ENCODE data around the gene HOXC4. TPM values are rescaled to one million over a fixed set of nuclear protein-coding genes. Genes with fewer than 3 reads are reported as not detected.

HOXC4 gene
- polyA plus RNA-seq, 1 donor from 2014 or later: not detected

DNA sequence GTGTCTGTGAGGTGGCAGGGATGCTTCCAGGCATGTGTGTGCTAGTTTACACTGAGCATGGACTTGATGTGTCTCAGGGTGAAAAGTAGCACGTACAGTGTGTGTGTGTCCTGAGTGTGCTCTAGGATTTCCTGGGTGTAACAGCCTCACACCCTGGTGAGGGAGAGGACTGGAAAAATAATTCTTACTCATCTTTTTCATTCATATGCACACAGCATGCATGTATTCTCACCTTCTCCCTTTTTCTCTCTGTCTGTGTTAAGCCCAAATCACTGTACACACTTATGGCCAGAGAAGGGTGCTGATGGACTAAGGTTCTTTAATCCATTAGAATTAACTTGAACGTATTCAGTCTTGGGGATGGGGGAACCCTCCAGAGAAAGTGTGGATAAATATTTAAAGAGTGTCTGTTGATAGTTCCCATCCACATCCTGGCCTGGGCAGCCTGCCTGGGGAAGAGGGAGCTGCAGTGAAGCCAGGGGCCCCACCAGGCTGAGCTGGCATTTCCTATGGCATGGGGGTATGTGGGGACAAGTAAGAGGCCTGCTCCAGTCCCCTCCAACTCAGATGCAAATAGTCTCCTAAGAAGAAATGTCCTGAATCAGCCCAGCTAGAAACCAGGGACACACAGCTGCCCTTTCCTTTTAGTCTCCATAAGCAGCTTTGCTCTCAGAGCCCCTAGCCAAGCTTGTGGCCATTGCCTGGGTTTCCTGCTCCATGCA is 45.9 kb upstream of the HOXC4 start:
- H3K9me2 ChIP-seq (ENCODE audit: insufficient read depth, low read length): no peaks in the 10 kb centered on the region
- no peaks in the 10 kb centered on the region for H3F3A ChIP-seq (ENCODE audit: insufficient read depth, low read length, poor library complexity, severe bottlenecking)
- H3K27me3 ChIP-seq (ENCODE audit: insufficient read depth, low read depth, low read length): peaks cover 99% of the 10 kb centered on the region
- H3K4me2 ChIP-seq (ENCODE audit: low read length): no peak overlapping the region
- no peak overlapping the region for H3K27ac ChIP-seq (ENCODE audit: low read length)
- H3K9ac ChIP-seq (ENCODE audit: low read length): no peak overlapping the region
- no peaks in the 10 kb centered on the region for H3K79me2 ChIP-seq (replicated peaks; ENCODE audit: insufficient read depth, low read length)
- H3K36me3 ChIP-seq (ENCODE audit: insufficient read depth, low read length): no peaks in the 10 kb centered on the region
- no peak overlapping the region for H2AFZ ChIP-seq (ENCODE audit: low read depth, low read length)
- H4K20me1 ChIP-seq (ENCODE audit: insufficient read depth): no peaks in the 10 kb centered on the region
- TF ChIP-seq, protein P1, sequence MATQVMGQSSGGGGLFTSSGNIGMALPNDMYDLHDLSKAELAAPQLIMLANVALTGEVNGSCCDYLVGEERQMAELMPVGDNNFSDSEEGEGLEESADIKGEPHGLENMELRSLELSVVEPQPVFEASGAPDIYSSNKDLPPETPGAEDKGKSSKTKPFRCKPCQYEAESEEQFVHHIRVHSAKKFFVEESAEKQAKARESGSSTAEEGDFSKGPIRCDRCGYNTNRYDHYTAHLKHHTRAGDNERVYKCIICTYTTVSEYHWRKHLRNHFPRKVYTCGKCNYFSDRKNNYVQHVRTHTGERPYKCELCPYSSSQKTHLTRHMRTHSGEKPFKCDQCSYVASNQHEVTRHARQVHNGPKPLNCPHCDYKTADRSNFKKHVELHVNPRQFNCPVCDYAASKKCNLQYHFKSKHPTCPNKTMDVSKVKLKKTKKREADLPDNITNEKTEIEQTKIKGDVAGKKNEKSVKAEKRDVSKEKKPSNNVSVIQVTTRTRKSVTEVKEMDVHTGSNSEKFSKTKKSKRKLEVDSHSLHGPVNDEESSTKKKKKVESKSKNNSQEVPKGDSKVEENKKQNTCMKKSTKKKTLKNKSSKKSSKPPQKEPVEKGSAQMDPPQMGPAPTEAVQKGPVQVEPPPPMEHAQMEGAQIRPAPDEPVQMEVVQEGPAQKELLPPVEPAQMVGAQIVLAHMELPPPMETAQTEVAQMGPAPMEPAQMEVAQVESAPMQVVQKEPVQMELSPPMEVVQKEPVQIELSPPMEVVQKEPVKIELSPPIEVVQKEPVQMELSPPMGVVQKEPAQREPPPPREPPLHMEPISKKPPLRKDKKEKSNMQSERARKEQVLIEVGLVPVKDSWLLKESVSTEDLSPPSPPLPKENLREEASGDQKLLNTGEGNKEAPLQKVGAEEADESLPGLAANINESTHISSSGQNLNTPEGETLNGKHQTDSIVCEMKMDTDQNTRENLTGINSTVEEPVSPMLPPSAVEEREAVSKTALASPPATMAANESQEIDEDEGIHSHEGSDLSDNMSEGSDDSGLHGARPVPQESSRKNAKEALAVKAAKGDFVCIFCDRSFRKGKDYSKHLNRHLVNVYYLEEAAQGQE (IDR thresholded peaks at IDR 0.05; ENCODE audit: borderline replicate concordance): no peak
- no peak for TF ChIP-seq EP300 (conservative IDR thresholded peaks at IDR 0.05; ENCODE audit: poor library complexity, severe bottlenecking)
- no peak for TF ChIP-seq TAF1 (IDR thresholded peaks at IDR 0.05; ENCODE audit: low read depth)
- TF ChIP-seq MXI1 (conservative IDR thresholded peaks at IDR 0.05; ENCODE audit: poor library complexity, severe bottlenecking): no peak
- TF ChIP-seq EZH2 (IDR thresholded peaks at IDR 0.05; ENCODE audit: borderline replicate concordance, insufficient read depth, low read length, poor library complexity, severe bottlenecking): no peak
- no peak for TF ChIP-seq POLR2AphosphoS5 (IDR thresholded peaks at IDR 0.05)
- no peaks in the 10 kb centered on the region for H3K9me3 ChIP-seq (ENCODE audit: low read length)
- H3K4me3 ChIP-seq (ENCODE audit: low read length): no peak overlapping the region

DNA sequence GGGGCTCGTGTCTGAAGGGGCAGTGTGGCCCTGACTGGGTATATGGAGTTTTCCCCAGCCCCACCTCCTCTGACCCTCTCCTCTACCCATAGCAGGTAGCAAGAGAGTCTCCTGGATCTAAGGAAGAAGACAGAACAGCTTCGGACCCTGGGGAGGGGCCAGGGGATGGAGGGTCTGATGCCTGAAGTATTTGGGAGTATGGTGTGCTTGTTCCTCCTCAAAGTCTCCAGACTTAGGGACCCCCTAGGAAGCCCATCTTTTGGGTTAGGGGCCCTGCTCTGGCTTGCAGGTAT is 45.4 kb upstream of the HOXC4 start:
- H3K27me3 ChIP-seq (ENCODE audit: insufficient read depth, low read depth, low read length): peaks cover 99% of the 10 kb centered on the region
- H3K9me3 ChIP-seq (ENCODE audit: low read length): no peaks in the 10 kb centered on the region
- H3F3A ChIP-seq (ENCODE audit: insufficient read depth, low read length, poor library complexity, severe bottlenecking): no peaks in the 10 kb centered on the region
- no peak overlapping the region for H3K27ac ChIP-seq (ENCODE audit: low read length)
- no peaks in the 10 kb centered on the region for H4K20me1 ChIP-seq (ENCODE audit: insufficient read depth)
- H3K9ac ChIP-seq (ENCODE audit: low read length): no peak overlapping the region
- H3K4me3 ChIP-seq (ENCODE audit: low read length): no peak overlapping the region
- no peak overlapping the region for H3K4me2 ChIP-seq (ENCODE audit: low read length)
- TF ChIP-seq, protein P2, sequence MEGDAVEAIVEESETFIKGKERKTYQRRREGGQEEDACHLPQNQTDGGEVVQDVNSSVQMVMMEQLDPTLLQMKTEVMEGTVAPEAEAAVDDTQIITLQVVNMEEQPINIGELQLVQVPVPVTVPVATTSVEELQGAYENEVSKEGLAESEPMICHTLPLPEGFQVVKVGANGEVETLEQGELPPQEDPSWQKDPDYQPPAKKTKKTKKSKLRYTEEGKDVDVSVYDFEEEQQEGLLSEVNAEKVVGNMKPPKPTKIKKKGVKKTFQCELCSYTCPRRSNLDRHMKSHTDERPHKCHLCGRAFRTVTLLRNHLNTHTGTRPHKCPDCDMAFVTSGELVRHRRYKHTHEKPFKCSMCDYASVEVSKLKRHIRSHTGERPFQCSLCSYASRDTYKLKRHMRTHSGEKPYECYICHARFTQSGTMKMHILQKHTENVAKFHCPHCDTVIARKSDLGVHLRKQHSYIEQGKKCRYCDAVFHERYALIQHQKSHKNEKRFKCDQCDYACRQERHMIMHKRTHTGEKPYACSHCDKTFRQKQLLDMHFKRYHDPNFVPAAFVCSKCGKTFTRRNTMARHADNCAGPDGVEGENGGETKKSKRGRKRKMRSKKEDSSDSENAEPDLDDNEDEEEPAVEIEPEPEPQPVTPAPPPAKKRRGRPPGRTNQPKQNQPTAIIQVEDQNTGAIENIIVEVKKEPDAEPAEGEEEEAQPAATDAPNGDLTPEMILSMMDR (IDR thresholded peaks at IDR 0.05; ENCODE audit: poor library complexity, severe bottlenecking): no peak
- TF ChIP-seq, protein P1 (IDR thresholded peaks at IDR 0.05; ENCODE audit: borderline replicate concordance): no peak
- TF ChIP-seq RAD21 (conservative IDR thresholded peaks at IDR 0.05): no peak
- TF ChIP-seq POLR2AphosphoS5 (IDR thresholded peaks at IDR 0.05): no peak
- TF ChIP-seq EZH2 (IDR thresholded peaks at IDR 0.05; ENCODE audit: borderline replicate concordance, insufficient read depth, low read length, poor library complexity, severe bottlenecking): no peak
- TF ChIP-seq EP300 (conservative IDR thresholded peaks at IDR 0.05; ENCODE audit: poor library complexity, severe bottlenecking): no peak
- no peak for TF ChIP-seq MXI1 (conservative IDR thresholded peaks at IDR 0.05; ENCODE audit: poor library complexity, severe bottlenecking)
- no peak for TF ChIP-seq TAF1 (IDR thresholded peaks at IDR 0.05; ENCODE audit: low read depth)
- TF ChIP-seq SMC3 (conservative IDR thresholded peaks at IDR 0.05; ENCODE audit: poor library complexity): no peak
- H2AFZ ChIP-seq (ENCODE audit: low read depth, low read length): no peak overlapping the region
- no peaks in the 10 kb centered on the region for H3K9me2 ChIP-seq (ENCODE audit: insufficient read depth, low read length)
- no peaks in the 10 kb centered on the region for H3K36me3 ChIP-seq (ENCODE audit: insufficient read depth, low read length)
- H3K79me2 ChIP-seq (replicated peaks; ENCODE audit: insufficient read depth, low read length): no peaks in the 10 kb centered on the region
